GM21528 (cell line): ENCODE data around the gene GNPDA1.
A peak's percentile ranks its signal among the peaks of the same experiment; 100 is the strongest.

Experiments
- ATAC-seq: cut with Tn5 transposase; IDR thresholded peaks from one replicate; pipeline ENCODE4 v1.9.1; 2021; ENCODE audit warnings: mild to moderate bottlenecking, moderate library complexity; ENCODE audit not compliant: unreplicated experiment, low FRiP score

The GNPDA1 gene

GRCh38 chr5:142024771-142025304, 12.0 kb upstream of the GNPDA1 start:
- ATAC-seq = peak; percentile 99

- ATAC-seq = no peak
Measured at GRCh38 chr5:142023836-142024235, 11.0 kb upstream of the GNPDA1 start.

GRCh38 chr5:142020122-142020659, 7.4 kb upstream of the GNPDA1 start:
- ATAC-seq = no peak

GRCh38 chr5:142017832-142018427, 5.1 kb upstream of the GNPDA1 start:
- no peak for ATAC-seq

GRCh38 chr5:142016556-142016955, 3.7 kb upstream of the GNPDA1 start:
- ATAC-seq = peak; percentile 35

- peak; percentile 41 for ATAC-seq
Measured at GRCh38 chr5:142015781-142016533, 3.1 kb upstream of the GNPDA1 start.

GRCh38 chr5:142014911-142015584, 2.2 kb upstream of the GNPDA1 start:
- ATAC-seq = peak; percentile 36

- ATAC-seq = no peak
Measured at GRCh38 chr5:142013734-142014521, 1.1 kb upstream of the GNPDA1 start.

- ATAC-seq = no peak
Measured at GRCh38 chr5:142012186-142012785, 541 bp downstream of the GNPDA1 start.

- ATAC-seq = no peak
Measured at GRCh38 chr5:142011572-142012185, 1.1 kb downstream of the GNPDA1 start.

- no peak for ATAC-seq
Measured at GRCh38 chr5:142009886-142010285, 2.9 kb downstream of the GNPDA1 start.

- ATAC-seq = no peak
Measured at GRCh38 chr5:142008813-142009212, 4.0 kb downstream of the GNPDA1 start.

GRCh38 chr5:142007237-142007544, 5.6 kb downstream of the GNPDA1 start:
- no peak for ATAC-seq

- no peak for ATAC-seq
Measured at GRCh38 chr5:142006363-142007236, 6.2 kb downstream of the GNPDA1 start.

- ATAC-seq = no peak
Measured at GRCh38 chr5:142003266-142003800, 9.5 kb downstream of the GNPDA1 start.

GRCh38 chr5:142000704-142001484, 11.9 kb downstream of the GNPDA1 start:
- ATAC-seq = no peak

- no peak for ATAC-seq
Measured at GRCh38 chr5:142000173-142000572, 12.7 kb downstream of the GNPDA1 start.
